Natural killer cell (primary cell): ENCODE results near the gene NCCRP1. TPM values are rescaled to one million over a fixed set of nuclear protein-coding genes. Genes with fewer than 3 reads are reported as not detected.

Experiments
- ATAC-seq, 3 donors: fragments of 150-1000 bp in 2 of 3; fragments of 200-7000 bp in 1 of 3; cut with Tn5 transposase; 1 replicate in 1 of 3; 2 replicates in 2 of 3; pipeline ENCODE4 v1.10.0; 2021; ENCODE audit warnings: mild to moderate bottlenecking in 2 of 3, moderate library complexity in 2 of 3
- DNase-seq, 2 donors: peaks; one replicate each; pipeline versions ENCODE4 v3.0.0 to v3.0.0-alpha.2; 2013 to 2021; ENCODE audit warnings: mixed read lengths in 1 of 2
- H3K27ac ChIP-seq: one replicate; pipeline ENCODE4 v1.5.1; 2013; ENCODE audit warnings: mild to moderate bottlenecking, low read length
- H3K27me3 ChIP-seq: one replicate; pipeline ENCODE4 v1.6.1; 2013; ENCODE audit warnings: low read length; ENCODE audit not compliant: control insufficient read depth, insufficient read depth
- H3K36me3 ChIP-seq: one replicate; pipeline ENCODE4 v1.6.1; 2013; ENCODE audit warnings: low read length; ENCODE audit not compliant: control insufficient read depth, insufficient read depth
- H3K4me1 ChIP-seq: one replicate; pipeline ENCODE4 v1.6.1; 2013; ENCODE audit warnings: low read length; ENCODE audit not compliant: control insufficient read depth, insufficient read depth
- H3K4me3 ChIP-seq: one replicate; pipeline ENCODE4 v1.5.1; 2013; ENCODE audit warnings: low read length
- H3K9me3 ChIP-seq: one replicate; pipeline ENCODE4 v1.6.1; 2013; ENCODE audit warnings: low read length; ENCODE audit not compliant: control insufficient read depth, insufficient read depth
- H3K27ac Mint-ChIP-seq, 2 donors: one replicate each; pipeline ENCODE4 v1.8.0; 2022; ENCODE audit warnings: mild to moderate bottlenecking in 2 of 2, mixed read lengths in 2 of 2, moderate library complexity in 1 of 2
- H3K27me3 Mint-ChIP-seq, 2 donors: one replicate each; pipeline ENCODE4 v1.8.0; 2022; ENCODE audit warnings: low read depth in 2 of 2, mixed read lengths in 2 of 2
- H3K36me3 Mint-ChIP-seq: one replicate; pipeline ENCODE4 v1.8.0; 2022; ENCODE audit warnings: mixed read lengths
- H3K4me1 Mint-ChIP-seq, 2 donors: one replicate each; pipeline ENCODE4 v1.8.0; 2022; ENCODE audit warnings: mixed read lengths in 2 of 2
- H3K4me3 Mint-ChIP-seq: one replicate; pipeline ENCODE4 v1.8.0; 2022; ENCODE audit warnings: mild to moderate bottlenecking, moderate library complexity, mixed read lengths
- H3K9me3 Mint-ChIP-seq, 2 donors: one replicate each; pipeline ENCODE4 v1.8.0; 2022; ENCODE audit warnings: mixed read lengths in 2 of 2
- WGBS: methylation state at CpG from one replicate; pipeline ENCODE4 v1.1.7; 2013; ENCODE audit warnings: missing lambda C conversion rate; ENCODE audit not compliant: insufficient coverage; 5-methylcytosine and 5-hydroxymethylcytosine counted together
- intact Hi-C: fragments of 100-400 bp; cut with micrococcal nuclease; formaldehyde crosslinking; loops from one replicate; pipeline ENCODE4 v1.14.2; 2022
- total RNA-seq, 4 donors: library from RNA; stranded (reverse); fragments of 120-200 nt in 1 of 4; gene quantifications; one replicate each; pipeline versions ENCODE4 v1.2.3 to v1.2.4, GENCODE V29; 2013 to 2022
- TF ChIP-seq, protein P1 (sequence below): fragments of 200-600 bp; IDR thresholded peaks from one replicate; pipeline ENCODE4 v1.8.0; 2022; ENCODE audit warnings: antibody characterized with exemption

Gene NCCRP1
- total RNA-seq, 3 donors from 2014 or later (not counting 1 experiment from before 2014, with no cell fraction given) = not detected

DNA sequence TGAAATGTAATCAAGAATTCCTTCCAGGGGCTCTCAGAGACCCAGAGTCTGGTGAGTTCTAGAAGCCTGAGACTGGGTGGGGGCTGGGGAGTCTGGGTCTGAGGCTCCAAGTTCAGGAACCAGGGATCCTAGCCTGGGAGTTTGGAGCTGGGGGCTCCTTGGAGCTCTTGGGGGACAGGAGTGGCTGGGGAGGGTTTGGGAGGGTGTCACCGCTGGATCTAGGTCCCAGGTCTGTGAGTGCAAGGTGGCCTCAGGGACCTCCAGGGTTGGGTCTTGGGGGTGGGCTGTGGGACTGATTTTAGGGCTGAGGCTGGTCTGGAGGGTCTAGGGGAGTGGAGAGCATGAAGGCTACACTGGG lies 6.2 kb downstream of the NCCRP1 start:
- H3K27ac Mint-ChIP-seq = no peak overlapping the region

DNA sequence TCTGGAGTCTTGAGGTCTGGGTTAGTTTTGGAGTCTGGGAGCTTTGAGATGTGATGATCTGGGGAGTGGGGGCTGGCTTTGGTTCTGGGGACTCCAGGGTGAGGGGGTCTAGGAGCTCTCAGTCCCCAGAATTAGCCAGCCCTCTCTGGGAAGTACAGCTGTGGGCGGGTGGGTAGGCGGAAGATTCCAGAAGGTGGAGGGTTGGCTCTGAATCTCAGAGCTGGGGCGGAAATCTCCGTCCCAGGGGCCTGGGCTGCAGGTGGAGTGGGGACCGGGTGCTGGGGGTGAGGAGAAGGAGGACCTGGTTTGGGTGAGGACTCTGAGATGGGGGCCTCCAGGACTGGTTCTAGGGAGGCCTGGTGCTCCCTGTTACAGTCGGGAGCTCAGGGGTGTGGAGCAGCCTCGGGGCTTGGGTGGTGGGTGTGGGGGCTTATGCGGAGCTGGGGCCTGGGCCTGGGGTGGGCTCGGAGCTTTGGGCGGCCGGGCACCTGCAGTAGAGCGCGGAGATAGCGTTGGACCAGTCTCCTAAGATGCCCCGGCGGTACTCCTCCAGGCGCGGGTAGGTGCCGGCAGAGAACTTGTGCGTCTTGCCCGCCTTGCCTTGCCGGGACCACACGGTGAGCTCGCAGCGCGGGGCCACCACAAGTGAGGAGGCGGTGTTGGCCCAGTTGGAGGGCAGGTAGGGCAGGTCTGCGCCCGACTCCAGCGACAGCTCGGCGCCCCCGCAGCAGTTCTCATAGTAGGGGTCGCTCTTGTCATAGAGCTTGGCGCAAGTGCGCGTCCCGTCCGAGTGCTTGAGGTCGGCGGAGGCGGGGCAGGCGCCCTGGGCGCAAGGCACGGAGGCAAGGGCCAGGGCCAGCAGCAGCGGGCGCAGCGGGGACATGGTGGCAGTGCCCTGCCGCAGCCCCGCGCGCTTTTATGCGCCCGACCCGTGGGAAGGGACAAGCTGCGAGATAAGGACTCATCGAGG lies 6.9 kb downstream of the NCCRP1 start, which contains the start of gene SYCN:
Gene SYCN, minus strand, starts transcription at position 892 of the 970 bp plus-strand sequence. Its CDS starts 9 bp downstream, at position 883.
- no peaks in the 10 kb centered on the region for H3K4me1 ChIP-seq
- H3K27me3 Mint-ChIP-seq = peaks cover 36 to 45% of the 10 kb centered on the region in 2 donors
- H3K4me1 Mint-ChIP-seq = no peaks in the 10 kb centered on the region
- no peak for ATAC-seq
- WGBS = 23% methylated on average over 57 of the region's 57 CpGs
- no peaks in the 10 kb centered on the region for H3K9me3 ChIP-seq
- H3K27ac Mint-ChIP-seq = no peak within 1 kb of the TSS
- TF ChIP-seq, protein P1, sequence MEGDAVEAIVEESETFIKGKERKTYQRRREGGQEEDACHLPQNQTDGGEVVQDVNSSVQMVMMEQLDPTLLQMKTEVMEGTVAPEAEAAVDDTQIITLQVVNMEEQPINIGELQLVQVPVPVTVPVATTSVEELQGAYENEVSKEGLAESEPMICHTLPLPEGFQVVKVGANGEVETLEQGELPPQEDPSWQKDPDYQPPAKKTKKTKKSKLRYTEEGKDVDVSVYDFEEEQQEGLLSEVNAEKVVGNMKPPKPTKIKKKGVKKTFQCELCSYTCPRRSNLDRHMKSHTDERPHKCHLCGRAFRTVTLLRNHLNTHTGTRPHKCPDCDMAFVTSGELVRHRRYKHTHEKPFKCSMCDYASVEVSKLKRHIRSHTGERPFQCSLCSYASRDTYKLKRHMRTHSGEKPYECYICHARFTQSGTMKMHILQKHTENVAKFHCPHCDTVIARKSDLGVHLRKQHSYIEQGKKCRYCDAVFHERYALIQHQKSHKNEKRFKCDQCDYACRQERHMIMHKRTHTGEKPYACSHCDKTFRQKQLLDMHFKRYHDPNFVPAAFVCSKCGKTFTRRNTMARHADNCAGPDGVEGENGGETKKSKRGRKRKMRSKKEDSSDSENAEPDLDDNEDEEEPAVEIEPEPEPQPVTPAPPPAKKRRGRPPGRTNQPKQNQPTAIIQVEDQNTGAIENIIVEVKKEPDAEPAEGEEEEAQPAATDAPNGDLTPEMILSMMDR = no peak
- H3K27me3 ChIP-seq = peaks cover 27% of the 10 kb centered on the region
- DNase-seq = no peak
- H3K9me3 Mint-ChIP-seq = no peaks in the 10 kb centered on the region
- no peaks in the 10 kb centered on the region for H3K36me3 Mint-ChIP-seq
- no peak within 1 kb of the TSS for H3K4me3 ChIP-seq
- no peaks in the 10 kb centered on the region for H3K36me3 ChIP-seq
- H3K4me3 Mint-ChIP-seq = no peak within 1 kb of the TSS
- intact Hi-C loops = no loop called here
- H3K27ac ChIP-seq = no peak within 1 kb of the TSS

More for the DNA sequence above, 6.2 kb downstream of the NCCRP1 start:
- Histone ChIP-seq H3K27me3 (peaks cover 32% of the 10 kb centered on the region), H3K36me3 (no peaks in the 10 kb centered on the region), H3K4me3 (no peak overlapping the region), H3K9me3 (no peaks in the 10 kb centered on the region), H3K27ac (no peak overlapping the region), H3K4me1 (no peaks in the 10 kb centered on the region)
- TF ChIP-seq, protein P1 = no peak
- DNase-seq (no peak), ATAC-seq (no peak)
- Mint-ChIP-seq H3K4me3 (no peak overlapping the region), H3K4me1 (no peaks in the 10 kb centered on the region), H3K9me3 (no peaks in the 10 kb centered on the region), H3K27me3 (peaks cover 42 to 48% of the 10 kb centered on the region in 2 donors), H3K36me3 (no peaks in the 10 kb centered on the region)
- intact Hi-C loops = no loop called here
- whole genome bisulfite sequencing = 95% methylated on average over 1 of the region's 1 CpG

DNA sequence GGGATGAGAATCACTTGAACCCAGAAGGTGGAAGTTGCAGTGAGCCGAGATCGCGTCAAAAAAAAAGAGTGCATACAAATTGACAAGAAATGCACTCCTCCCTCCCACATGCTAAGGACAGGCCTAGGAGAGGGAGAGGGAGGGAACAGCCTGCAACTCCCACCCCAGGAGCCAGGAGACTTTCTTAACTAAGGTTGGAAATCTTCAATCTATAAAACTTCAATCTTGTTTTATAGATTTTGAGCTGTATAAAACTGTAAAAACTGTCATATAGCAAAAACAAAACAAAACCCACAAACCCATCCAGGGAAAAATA lies 8.6 kb downstream of the NCCRP1 start:
- H3K27me3 ChIP-seq = peaks cover 21% of the 10 kb centered on the region
- intact Hi-C loops = no loop called here
- no peak for ATAC-seq

More for the DNA sequence above, 8.6 kb downstream of the NCCRP1 start:
- Histone ChIP-seq H3K4me1 (no peaks in the 10 kb centered on the region), H3K9me3 (no peaks in the 10 kb centered on the region), H3K36me3 (no peaks in the 10 kb centered on the region), H3K27ac (no peak overlapping the region), H3K4me3 (no peak overlapping the region)
- no peak for DNase-seq
- Mint-ChIP-seq H3K27me3 (peaks cover 35 to 38% of the 10 kb centered on the region in 2 donors), H3K4me1 (no peaks in the 10 kb centered on the region), H3K4me3 (no peak overlapping the region), H3K27ac (no peak overlapping the region), H3K36me3 (no peaks in the 10 kb centered on the region), H3K9me3 (no peaks in the 10 kb centered on the region)
- WGBS = no CpG with 5 or more reads among the region's 3 CpGs
- TF ChIP-seq, protein P1 = no peak
